22Rv1 (cell line): Measurements from ENCODE around the gene ABHD17C.

Experiments used
- ZFX ChIP-seq: fragments of 450-650 bp; IDR thresholded peaks from 2 replicates; pipeline ENCODE4 v1.6.1; 2017; ENCODE audit warnings: antibody characterized with exemption, borderline replicate concordance
- TF ChIP-seq, protein P1 (sequence below): fragments of 450-650 bp; IDR thresholded peaks from 2 replicates; pipeline ENCODE4 v1.5.1; 2017; ENCODE audit warnings: mild to moderate bottlenecking

DNA sequence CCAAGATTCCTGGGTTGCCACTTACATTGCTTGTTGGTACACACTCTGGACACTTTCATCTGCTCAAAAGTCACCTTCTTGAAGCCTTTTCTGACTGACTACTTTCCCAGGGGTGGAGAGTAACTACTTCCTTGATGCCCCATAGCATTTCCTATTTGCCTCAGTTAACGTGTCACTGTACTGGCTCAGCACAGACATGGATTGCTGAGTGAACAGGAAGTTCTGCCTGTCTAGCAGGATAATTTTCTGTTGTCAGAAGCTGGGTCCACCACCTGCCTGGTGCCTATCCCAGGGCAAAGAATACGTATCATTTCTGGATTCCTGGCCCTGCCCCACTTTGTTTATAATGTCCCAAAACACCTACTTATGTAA, 15.3 kb upstream of the ABHD17C start:
- TF ChIP-seq, protein P1, sequence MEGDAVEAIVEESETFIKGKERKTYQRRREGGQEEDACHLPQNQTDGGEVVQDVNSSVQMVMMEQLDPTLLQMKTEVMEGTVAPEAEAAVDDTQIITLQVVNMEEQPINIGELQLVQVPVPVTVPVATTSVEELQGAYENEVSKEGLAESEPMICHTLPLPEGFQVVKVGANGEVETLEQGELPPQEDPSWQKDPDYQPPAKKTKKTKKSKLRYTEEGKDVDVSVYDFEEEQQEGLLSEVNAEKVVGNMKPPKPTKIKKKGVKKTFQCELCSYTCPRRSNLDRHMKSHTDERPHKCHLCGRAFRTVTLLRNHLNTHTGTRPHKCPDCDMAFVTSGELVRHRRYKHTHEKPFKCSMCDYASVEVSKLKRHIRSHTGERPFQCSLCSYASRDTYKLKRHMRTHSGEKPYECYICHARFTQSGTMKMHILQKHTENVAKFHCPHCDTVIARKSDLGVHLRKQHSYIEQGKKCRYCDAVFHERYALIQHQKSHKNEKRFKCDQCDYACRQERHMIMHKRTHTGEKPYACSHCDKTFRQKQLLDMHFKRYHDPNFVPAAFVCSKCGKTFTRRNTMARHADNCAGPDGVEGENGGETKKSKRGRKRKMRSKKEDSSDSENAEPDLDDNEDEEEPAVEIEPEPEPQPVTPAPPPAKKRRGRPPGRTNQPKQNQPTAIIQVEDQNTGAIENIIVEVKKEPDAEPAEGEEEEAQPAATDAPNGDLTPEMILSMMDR, result no peak
- TF ChIP-seq ZFX, result no peak
